Naive B cell (primary cell): Measurements from ENCODE around the gene KMT5B. TPM values are rescaled to one million over a fixed set of nuclear protein-coding genes. Genes with fewer than 3 reads are reported as not detected.
A peak's percentile ranks its signal among the peaks of the same experiment; 100 is the strongest.

Source experiments
- ATAC-seq, 2 donors: fragments of 150-1000 bp; cut with Tn5 transposase; 2 replicates each; pipeline ENCODE4 v1.10.0; 2021; ENCODE audit warnings: low read depth in 2 of 2, mild to moderate bottlenecking in 2 of 2, moderate library complexity in 2 of 2
- DNase-seq: peaks from one replicate; pipeline ENCODE4 v3.0.0; 2022
- H3K27ac Mint-ChIP-seq, 6 donors: one replicate each; pipeline ENCODE4 v1.8.0; 2020 to 2022; ENCODE audit warnings: mild to moderate bottlenecking in 6 of 6, mixed read lengths in 6 of 6, moderate library complexity in 5 of 6, inconsistent platforms in 2 of 6
- H3K27me3 Mint-ChIP-seq, 3 donors: one replicate each; pipeline ENCODE4 v1.8.0; 2021 to 2022; ENCODE audit warnings: mixed read lengths in 3 of 3, mild to moderate bottlenecking in 1 of 3
- H3K36me3 Mint-ChIP-seq, 2 donors: one replicate each; pipeline ENCODE4 v1.8.0; 2020 to 2022; ENCODE audit warnings: mixed read lengths in 2 of 2, inconsistent platforms in 1 of 2, mild to moderate bottlenecking in 1 of 2
- H3K4me1 Mint-ChIP-seq, 3 donors: one replicate each; pipeline ENCODE4 v1.8.0; 2020 to 2022; ENCODE audit warnings: mixed read lengths in 3 of 3, inconsistent platforms in 1 of 3, mild to moderate bottlenecking in 1 of 3, moderate library complexity in 1 of 3
- H3K4me3 Mint-ChIP-seq, 8 donors: one replicate each; pipeline ENCODE4 v1.8.0; 2020 to 2022; ENCODE audit warnings: mild to moderate bottlenecking in 8 of 8, mixed read lengths in 8 of 8, moderate library complexity in 8 of 8, inconsistent platforms in 2 of 8
- H3K9me3 Mint-ChIP-seq, 7 donors: one replicate each; pipeline ENCODE4 v1.8.0; 2020 to 2022; ENCODE audit warnings: mixed read lengths in 7 of 7, mild to moderate bottlenecking in 5 of 7, inconsistent platforms in 2 of 7, moderate library complexity in 1 of 7
- polyA plus RNA-seq, 6 donors: library from polyadenylated mRNA; unstranded; fragments of 300-500 nt; fragmentation: Illumina TruSeq; gene quantifications; one replicate each; pipeline ENCODE4 v1.2.3, GENCODE V29; 2021; ENCODE audit warnings: low read depth in 6 of 6

Gene KMT5B
- polyA plus RNA-seq, 6 donors from 2014 or later, result 34.7 to 67.8 (median 46.3) TPM

GRCh38 chr11:68214173-68215086, 1.3 kb upstream of the KMT5B start:
- Mint-ChIP-seq H3K4me1 (peaks cover 34 to 49% (median 42%) of the 10 kb centered on the region in 3 donors), H3K27ac (peak overlapping the region in 4 of 6 donors; percentile 91 to 95 (median 94)), H3K9me3 (peaks cover 0 to 1% (median 0%) of the 10 kb centered on the region in 7 donors), H3K27me3 (peaks cover 0 to 9% (median 0%) of the 10 kb centered on the region in 3 donors), H3K4me3 (peak overlapping the region; percentile 82 to 89 (median 87)), H3K36me3 (no peaks in the 10 kb centered on the region)
- DNase-seq (no peak), ATAC-seq (peak; percentile 3)

- H3K4me3 Mint-ChIP-seq, result peak overlapping the region; percentile 66 to 89 (median 87)
- H3K36me3 Mint-ChIP-seq, result no peaks in the 10 kb centered on the region
- peaks cover 0 to 1% (median 0%) of the 10 kb centered on the region in 7 donors for H3K9me3 Mint-ChIP-seq
- peak; percentile 85 for DNase-seq
- H3K4me1 Mint-ChIP-seq, result peaks cover 39 to 53% (median 49%) of the 10 kb centered on the region in 3 donors
- peak overlapping the region in 4 of 6 donors; percentile 38 to 95 (median 88) for H3K27ac Mint-ChIP-seq
- peak; percentile 39 to 48 for ATAC-seq
- H3K27me3 Mint-ChIP-seq, result peaks cover 0 to 9% (median 0%) of the 10 kb centered on the region in 3 donors
Observed at GRCh38 chr11:68213555-68214172, 568 bp upstream of the KMT5B start.

GRCh38 chr11:68212421-68213134, 518 bp downstream of the KMT5B start:
- Mint-ChIP-seq H3K4me1 (peaks cover 44 to 58% (median 55%) of the 10 kb centered on the region in 3 donors), H3K27me3 (peaks cover 0 to 9% (median 0%) of the 10 kb centered on the region in 3 donors), H3K27ac (peak overlapping the region; percentile 93 to 98 (median 98)), H3K4me3 (peak overlapping the region; percentile 84 to 99 (median 94)), H3K9me3 (peaks cover 0 to 1% (median 0%) of the 10 kb centered on the region in 7 donors), H3K36me3 (no peaks in the 10 kb centered on the region)
- DNase-seq, result peak; percentile 70
- ATAC-seq, result peak; percentile 66 to 70

GRCh38 chr11:68211546-68211945, 1.6 kb downstream of the KMT5B start:
- peaks cover 48 to 63% (median 61%) of the 10 kb centered on the region in 3 donors for H3K4me1 Mint-ChIP-seq
- DNase-seq, result no peak

GRCh38 chr11:68206211-68206610, 6.9 kb downstream of the KMT5B start:
- peak; percentile 42 for DNase-seq
- peak overlapping the region in 3 of 8 donors; percentile 8 to 47 (median 39) for H3K4me3 Mint-ChIP-seq
- peaks cover 32 to 88% (median 67%) of the 10 kb centered on the region in 3 donors for H3K4me1 Mint-ChIP-seq

More at GRCh38 chr11:68211546-68211945, 1.6 kb downstream of the KMT5B start:
- Mint-ChIP-seq H3K4me3 (peak overlapping the region; percentile 84 to 99 (median 94)), H3K27me3 (peaks cover 0 to 9% (median 0%) of the 10 kb centered on the region in 3 donors), H3K27ac (peak overlapping the region in 5 of 6 donors; percentile 50 to 93 (median 73)), H3K9me3 (peaks cover 0 to 1% (median 0%) of the 10 kb centered on the region in 7 donors), H3K36me3 (no peaks in the 10 kb centered on the region)
- no peak for ATAC-seq

GRCh38 chr11:68204402-68204801, 8.7 kb downstream of the KMT5B start:
- H3K27ac Mint-ChIP-seq, result peak overlapping the region in 2 of 6 donors; percentile 27 to 77

More at GRCh38 chr11:68206211-68206610, 6.9 kb downstream of the KMT5B start:
- ATAC-seq, result peak; percentile 38 to 47
- H3K27ac Mint-ChIP-seq, result peak overlapping the region in 4 of 6 donors; percentile 39 to 61 (median 48)
- no peaks in the 10 kb centered on the region for H3K36me3 Mint-ChIP-seq
- no peaks in the 10 kb centered on the region for H3K27me3 Mint-ChIP-seq
- no peaks in the 10 kb centered on the region for H3K9me3 Mint-ChIP-seq

GRCh38 chr11:68202165-68202564, 10.9 kb downstream of the KMT5B start:
- Mint-ChIP-seq H3K4me1 (peaks cover 41 to 90% (median 72%) of the 10 kb centered on the region in 3 donors), H3K9me3 (no peaks in the 10 kb centered on the region), H3K4me3 (no peak overlapping the region), H3K36me3 (peaks cover 0 to 6% of the 10 kb centered on the region in 2 donors), H3K27ac (no peak overlapping the region), H3K27me3 (no peaks in the 10 kb centered on the region)
- ATAC-seq (no peak), DNase-seq (no peak)

More at GRCh38 chr11:68204402-68204801, 8.7 kb downstream of the KMT5B start:
- H3K27me3 Mint-ChIP-seq, result no peaks in the 10 kb centered on the region
- ATAC-seq (no peak), DNase-seq (no peak)
- peak overlapping the region in 1 of 8 donors; percentile 47 for H3K4me3 Mint-ChIP-seq
- peaks cover 0 to 2% of the 10 kb centered on the region in 2 donors for H3K36me3 Mint-ChIP-seq
- no peaks in the 10 kb centered on the region for H3K9me3 Mint-ChIP-seq
- H3K4me1 Mint-ChIP-seq, result peaks cover 36 to 86% (median 64%) of the 10 kb centered on the region in 3 donors

- H3K27ac Mint-ChIP-seq, result no peak overlapping the region
- H3K27me3 Mint-ChIP-seq, result no peaks in the 10 kb centered on the region
- no peaks in the 10 kb centered on the region for H3K9me3 Mint-ChIP-seq
- DNase-seq, result no peak
- H3K36me3 Mint-ChIP-seq, result peaks cover 0 to 6% of the 10 kb centered on the region in 2 donors
- H3K4me1 Mint-ChIP-seq, result peaks cover 41 to 90% (median 71%) of the 10 kb centered on the region in 3 donors
- no peak for ATAC-seq
- H3K4me3 Mint-ChIP-seq, result no peak overlapping the region
Observed at GRCh38 chr11:68201492-68201891, 11.6 kb downstream of the KMT5B start.

GRCh38 chr11:68200639-68201038, 12.5 kb downstream of the KMT5B start:
- ATAC-seq (no peak), DNase-seq (no peak)
- H3K27me3 Mint-ChIP-seq, result no peaks in the 10 kb centered on the region
- H3K9me3 Mint-ChIP-seq, result no peaks in the 10 kb centered on the region
- H3K4me1 Mint-ChIP-seq, result peaks cover 41 to 90% (median 72%) of the 10 kb centered on the region in 3 donors
- no peak overlapping the region for H3K4me3 Mint-ChIP-seq
- H3K36me3 Mint-ChIP-seq, result peaks cover 0 to 6% of the 10 kb centered on the region in 2 donors
- peak overlapping the region in 2 of 6 donors; percentile 7 to 80 for H3K27ac Mint-ChIP-seq

GRCh38 chr11:68199295-68199987, 13.7 kb downstream of the KMT5B start:
- no peaks in the 10 kb centered on the region for H3K9me3 Mint-ChIP-seq
- DNase-seq, result no peak
- H3K27ac Mint-ChIP-seq, result peak overlapping the region in 3 of 6 donors; percentile 10 to 26 (median 15)
- H3K27me3 Mint-ChIP-seq, result no peaks in the 10 kb centered on the region
- no peak for ATAC-seq
- peak overlapping the region in 2 of 8 donors; percentile 55 to 76 for H3K4me3 Mint-ChIP-seq
- H3K4me1 Mint-ChIP-seq, result peaks cover 47 to 89% (median 79%) of the 10 kb centered on the region in 3 donors
- peaks cover 0 to 6% of the 10 kb centered on the region in 2 donors for H3K36me3 Mint-ChIP-seq

GRCh38 chr11:68196219-68196618, 16.9 kb downstream of the KMT5B start:
- Mint-ChIP-seq H3K4me1 (peaks cover 66 to 90% (median 76%) of the 10 kb centered on the region in 3 donors), H3K27ac (peak overlapping the region in 4 of 6 donors; percentile 5 to 79 (median 48)), H3K9me3 (no peaks in the 10 kb centered on the region), H3K4me3 (peak overlapping the region in 1 of 8 donors; percentile 2), H3K36me3 (peaks cover 0 to 6% of the 10 kb centered on the region in 2 donors), H3K27me3 (no peaks in the 10 kb centered on the region)
- DNase-seq, result no peak
- ATAC-seq, result no peak

GRCh38 chr11:68194675-68195294, 18.3 kb downstream of the KMT5B start:
- Mint-ChIP-seq H3K9me3 (no peaks in the 10 kb centered on the region), H3K4me3 (peak overlapping the region in 1 of 8 donors; percentile 35), H3K27me3 (no peaks in the 10 kb centered on the region), H3K27ac (no peak overlapping the region), H3K36me3 (peaks cover 0 to 6% of the 10 kb centered on the region in 2 donors), H3K4me1 (peaks cover 57 to 90% (median 73%) of the 10 kb centered on the region in 3 donors)
- ATAC-seq, result no peak
- no peak for DNase-seq
